K562 (cell line): ENCODE data around the gene ATXN7L1. TPM values are rescaled to one million over a fixed set of nuclear protein-coding genes. Genes with fewer than 3 reads are reported as not detected.

Source experiments
- ATAC-seq: fragments of 200-7000 bp; cut with Tn5 transposase; 3 replicates; pipeline ENCODE4 v1.9.1; 2020; ENCODE audit warnings: moderate library complexity
- BruUV-seq: library from RNA; stranded (reverse); fragments of 400-500 nt; replicated peaks from 2 replicates; lab custom pipeline; 2021; lab: Mats Ljungman, UMichigan
- CTCF ChIA-PET: fragments of 300-600 bp; formaldehyde crosslinking; extraction: SDS; loops from one replicate; lab custom pipeline; 2021; ENCODE audit warnings: low intra/inter-chr PET ratio; lab: Yijun Ruan, JAX
- POLR2A ChIA-PET: fragments of 300-600, 350-650 bp; sonication (Branson Sonifier 250); formaldehyde crosslinking; extraction: SDS; loops from one replicate; lab custom pipeline; 2021; ENCODE audit warnings: antibody characterized with exemption, inconsistent platforms; lab: Yijun Ruan, JAX
- DNase-seq, 4 experiments: peaks; one replicate each; pipeline versions ENCODE4 v3.0.0 to v3.0.0-alpha.2; 2011 to 2018; ENCODE audit warnings: low spot score in 3 of 4, mixed read lengths in 3 of 4; ENCODE audit errors: extremely low read depth in 1 of 4
- FAIRE-seq: peaks from 2 replicates; lab custom pipeline; 2011; peaks lifted over from hg19 to GRCh38; lab: Jason Lieb, UNC
- H2AFZ ChIP-seq: 2 replicates; pipeline ENCODE4 v1.6.0; 2011; ENCODE audit warnings: low read depth, low read length, control low read depth, inconsistent platforms
- H3K27ac ChIP-seq: fragments of 200-600 bp; 3 replicates; pipeline ENCODE4 v1.8.0; 2011; ENCODE audit warnings: low read depth, mild to moderate bottlenecking, control low read depth, inconsistent platforms, low read length, moderate library complexity, mixed read lengths; ENCODE audit errors: extremely low read depth
- H3K27me3 ChIP-seq, 2 experiments: fragments of 300-600 bp in 1 of 2; 2 replicates in 1 of 2; 3 replicates in 1 of 2; pipeline versions ENCODE4 v1.6.0 to v1.8.0; 2011; ENCODE audit warnings: inconsistent platforms in 2 of 2, low read length in 2 of 2, mild to moderate bottlenecking in 1 of 2, mixed read lengths in 1 of 2, moderate library complexity in 1 of 2; ENCODE audit not compliant: control insufficient read depth in 2 of 2, insufficient read depth in 2 of 2
- H3K36me3 ChIP-seq: fragments of 300-600 bp; 3 replicates; pipeline ENCODE4 v1.8.0; 2011; ENCODE audit warnings: mild to moderate bottlenecking, low read length, inconsistent platforms; ENCODE audit not compliant: control insufficient read depth, insufficient read depth
- H3K4me1 ChIP-seq, 2 experiments: fragments of 200-600 bp in 1 of 2; replicated peaks in 1 of 2; 2 replicates in 1 of 2; 3 replicates in 1 of 2; pipeline versions ENCODE4 v1.5.1 to v1.8.0; 2011; ENCODE audit warnings: inconsistent platforms in 2 of 2, low read length in 2 of 2, mild to moderate bottlenecking in 1 of 2, mixed read lengths in 1 of 2, moderate library complexity in 1 of 2; ENCODE audit not compliant: control insufficient read depth in 2 of 2, insufficient read depth in 2 of 2
- H3K4me2 ChIP-seq: 2 replicates; pipeline ENCODE4 v1.6.1; 2011; ENCODE audit warnings: low read length, control low read depth, inconsistent platforms, mixed read lengths; ENCODE audit not compliant: insufficient read depth
- H3K4me3 ChIP-seq: fragments of 200-600 bp; sonication (generic), shearing (Covaris generic); 2 replicates; pipeline ENCODE4 v1.5.1; 2016; ENCODE audit warnings: control low read depth, inconsistent platforms
- H3K79me2 ChIP-seq: fragments of 200-600 bp; 3 replicates; pipeline ENCODE4 v1.8.0; 2011; ENCODE audit warnings: low read length, inconsistent platforms; ENCODE audit not compliant: control insufficient read depth, insufficient read depth
- H3K9ac ChIP-seq, 2 experiments: 2 replicates each; pipeline versions ENCODE4 v1.6.0 to v1.6.1; 2011; ENCODE audit warnings: low read depth in 2 of 2, low read length in 2 of 2, control low read depth in 1 of 2, inconsistent platforms in 1 of 2, mild to moderate bottlenecking in 1 of 2, mixed read lengths in 1 of 2; ENCODE audit not compliant: insufficient read depth in 1 of 2
- H3K9me1 ChIP-seq: one replicate; pipeline ENCODE4 v1.6.0; 2011; ENCODE audit warnings: inconsistent platforms, mild to moderate bottlenecking, low read length, moderate library complexity; ENCODE audit not compliant: control insufficient read depth, insufficient read depth
- H3K9me3 ChIP-seq: replicated peaks from 2 replicates; pipeline ENCODE4 v1.5.1; 2011; ENCODE audit warnings: low read depth, low read length, inconsistent platforms; ENCODE audit not compliant: control insufficient read depth, insufficient read depth
- H4K20me1 ChIP-seq: replicated peaks from 2 replicates; pipeline ENCODE4 v1.6.1; 2011; ENCODE audit warnings: low read length, inconsistent platforms, mixed read lengths; ENCODE audit not compliant: control insufficient read depth, insufficient read depth
- CBFA2T3 ChIP-seq: fragments of 450-650 bp; IDR thresholded peaks from 2 replicates; pipeline ENCODE4 v1.6.1; 2017
- CREBBP ChIP-seq: IDR thresholded peaks from one replicate; pipeline ENCODE4 v1.6.1; 2012; ENCODE audit warnings: low read depth, mild to moderate bottlenecking, control low read depth, inconsistent platforms, low read length
- SMARCC2 ChIP-seq: fragments of 450-650 bp; IDR thresholded peaks from 2 replicates; pipeline ENCODE4 v1.6.1; 2017; ENCODE audit warnings: antibody characterized with exemption, moderate library complexity, mild to moderate bottlenecking, low read depth
- TAF1 ChIP-seq: IDR thresholded peaks from 2 replicates; pipeline ENCODE4 v1.6.1; 2011; ENCODE audit warnings: mild to moderate bottlenecking, low read length, moderate library complexity; ENCODE audit not compliant: insufficient read depth, control insufficient read depth, severe bottlenecking; ENCODE audit errors: extremely low read depth
- THRAP3 ChIP-seq: fragments of 450-650 bp; IDR thresholded peaks from 2 replicates; pipeline ENCODE4 v1.6.1; 2016; ENCODE audit warnings: mild to moderate bottlenecking, inconsistent platforms, borderline replicate concordance
- WGBS: fragments of 100-300 bp; shearing (Covaris generic); methylation state at CpG from one replicate; pipeline ENCODE4 v1.1.6; 2016; ENCODE audit warnings: low coverage, mixed read lengths; ENCODE audit not compliant: insufficient coverage; ENCODE audit errors: missing lambda C conversion rate; 5-methylcytosine and 5-hydroxymethylcytosine counted together
- in situ Hi-C: fragments of 300-500 bp; cut with MboI; formaldehyde crosslinking; loops from 4 replicates; pipeline ENCODE4 v1.15.0; 2018; ENCODE audit warnings: inconsistent platforms, mixed read lengths
- intact Hi-C: fragments of 100-400 bp; cut with micrococcal nuclease; formaldehyde crosslinking; loops from 2 replicates; pipeline ENCODE4 v1.14.2; 2022
- polyA plus RNA-seq, 8 experiments: library from polyadenylated mRNA; depleted of rRNA in 4 of 8; stranded (reverse) in 5 of 8; unstranded in 3 of 8; fragments of >200 nt; fragmentation: Nextera tagmentation in 2 of 8; fragmentation: Illumina TruSeq in 1 of 8; extraction: Ambion mirVana in 2 of 8; extraction: Trizol in 1 of 8; gene quantifications; 2 replicates each; pipeline versions ENCODE4 v1.2.1 to v1.2.3, GENCODE V29; 2011 to 2014; ENCODE audit warnings: inconsistent platforms in 1 of 8, missing spikeins in 1 of 8
- total RNA-seq, 7 experiments: library from RNA; depleted of rRNA in 6 of 7; stranded (reverse); fragments of >200 nt in 6 of 7; fragmentation: Illumina TruSeq in 2 of 7; extraction: Trizol in 2 of 7; gene quantifications; 2 replicates each; pipeline versions ENCODE4 v1.2.1 to v1.2.3, GENCODE V29; 2011 to 2021; ENCODE audit warnings: low replicate concordance in 1 of 7
- TF ChIP-seq, protein P1 (sequence below): sonication (generic); formaldehyde crosslinking; IDR thresholded peaks from 2 replicates; pipeline ENCODE4 v1.8.0; 2022; ENCODE audit warnings: mild to moderate bottlenecking, missing genetic modification reagents, borderline replicate concordance
- TF ChIP-seq, protein P2 (sequence below), 2 experiments: fragments of 450-650 bp in 1 of 2; sonication (generic) in 1 of 2; formaldehyde crosslinking; conservative IDR thresholded peaks; 2 replicates each; pipeline versions ENCODE4 v1.4.0 to v1.8.1; 2020 to 2022; ENCODE audit warnings: mild to moderate bottlenecking in 1 of 2, missing genetic modification reagents in 1 of 2
- TF ChIP-seq, protein P3 (sequence below): fragments of 250-450 bp; sonication (Bioruptor Pico); IDR thresholded peaks from 2 replicates; pipeline ENCODE4 v1.8.0; 2021; ENCODE audit warnings: moderate library complexity, mild to moderate bottlenecking, inconsistent platforms
- TF ChIP-seq, protein P4 (sequence below): IDR thresholded peaks from 2 replicates; pipeline ENCODE4 v1.6.1; 2014; ENCODE audit warnings: antibody characterized with exemption

The ATXN7L1 gene
- total and polyA plus RNA-seq, 9 of the 15 experiments (the other 6 are each of a cell fraction or from before 2014, with no cell fraction given) = 6.6 to 13.7 (median 10.7) TPM

- FAIRE-seq = no peak
Observed at GRCh38 chr7:105791926-105792325, 84.5 kb downstream of the ATXN7L1 start.

DNA sequence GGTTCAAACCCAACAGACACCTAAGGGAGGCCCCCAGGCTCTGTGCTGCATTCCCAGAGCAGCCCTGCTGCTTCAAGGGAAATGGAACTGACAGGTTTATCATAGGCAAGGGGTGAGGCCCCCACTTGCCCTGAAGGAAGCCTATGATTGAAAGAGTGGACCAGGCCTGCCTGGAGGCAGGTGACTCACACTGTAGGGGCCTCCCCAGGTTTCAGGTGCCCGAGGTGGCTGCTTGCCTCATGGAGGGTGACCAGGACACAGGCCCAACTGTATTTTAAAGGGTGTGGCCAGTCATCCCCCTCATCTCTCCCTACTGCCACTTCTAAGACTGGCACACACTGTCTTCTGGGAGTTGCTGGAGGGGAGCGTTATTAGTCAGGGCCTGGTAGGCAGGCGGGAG is 85.4 kb downstream of the ATXN7L1 start:
- H3K36me3 ChIP-seq = no peaks in the 10 kb centered on the region
- H3K79me2 ChIP-seq = no peaks in the 10 kb centered on the region
- ChIA-PET POLR2A (interaction anchor here (0.9 kb wide), 1 partner anchor 102 kb away, joined by 3 read pairs; no protein-coding TSS in a partner anchor), CTCF (no interaction called here)
- no peak overlapping the region for H3K4me3 ChIP-seq
- intact Hi-C loops (no loop called here), in situ Hi-C loops (no loop called here)
- peaks cover 0 to 22% of the 10 kb centered on the region in 2 experiments; a peak in 2 of 5 replicates for H3K27me3 ChIP-seq
- H3K9ac ChIP-seq = 0 out of 4 replicates have a peak overlapping the region, but pooled peaks of 1 of the 2 experiments have one; percentile 6
- DNase-seq = no peak
- no peak overlapping the region for H3K4me2 ChIP-seq
- no peak for FAIRE-seq
- peaks cover 17% of the 10 kb centered on the region for H4K20me1 ChIP-seq
- no peak overlapping the region for H2AFZ ChIP-seq
- peaks cover 4 to 6% of the 10 kb centered on the region in 2 experiments; a peak in 3 of 5 replicates for H3K4me1 ChIP-seq
- BruUV-seq = no TSS peak
- WGBS = 29% methylated on average over 3 of the region's 3 CpGs
- no peaks in the 10 kb centered on the region for H3K9me3 ChIP-seq
- ATAC-seq = no peak
- H3K9me1 ChIP-seq = no peaks in the 10 kb centered on the region
- H3K27ac ChIP-seq = no peak overlapping the region
- TF ChIP-seq, protein P1, sequence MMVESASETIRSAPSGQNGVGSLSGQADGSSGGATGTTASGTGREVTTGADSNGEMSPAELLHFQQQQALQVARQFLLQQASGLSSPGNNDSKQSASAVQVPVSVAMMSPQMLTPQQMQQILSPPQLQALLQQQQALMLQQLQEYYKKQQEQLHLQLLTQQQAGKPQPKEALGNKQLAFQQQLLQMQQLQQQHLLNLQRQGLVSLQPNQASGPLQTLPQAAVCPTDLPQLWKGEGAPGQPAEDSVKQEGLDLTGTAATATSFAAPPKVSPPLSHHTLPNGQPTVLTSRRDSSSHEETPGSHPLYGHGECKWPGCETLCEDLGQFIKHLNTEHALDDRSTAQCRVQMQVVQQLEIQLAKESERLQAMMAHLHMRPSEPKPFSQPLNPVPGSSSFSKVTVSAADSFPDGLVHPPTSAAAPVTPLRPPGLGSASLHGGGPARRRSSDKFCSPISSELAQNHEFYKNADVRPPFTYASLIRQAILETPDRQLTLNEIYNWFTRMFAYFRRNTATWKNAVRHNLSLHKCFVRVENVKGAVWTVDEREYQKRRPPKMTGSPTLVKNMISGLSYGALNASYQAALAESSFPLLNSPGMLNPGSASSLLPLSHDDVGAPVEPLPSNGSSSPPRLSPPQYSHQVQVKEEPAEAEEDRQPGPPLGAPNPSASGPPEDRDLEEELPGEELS (CRISPR knock-in tag) = no peak
- no peak for TF ChIP-seq TAF1
- TF ChIP-seq CREBBP = no peak
- TF ChIP-seq, protein P2, sequence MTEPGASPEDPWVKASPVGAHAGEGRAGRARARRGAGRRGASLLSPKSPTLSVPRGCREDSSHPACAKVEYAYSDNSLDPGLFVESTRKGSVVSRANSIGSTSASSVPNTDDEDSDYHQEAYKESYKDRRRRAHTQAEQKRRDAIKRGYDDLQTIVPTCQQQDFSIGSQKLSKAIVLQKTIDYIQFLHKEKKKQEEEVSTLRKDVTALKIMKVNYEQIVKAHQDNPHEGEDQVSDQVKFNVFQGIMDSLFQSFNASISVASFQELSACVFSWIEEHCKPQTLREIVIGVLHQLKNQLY (CRISPR knock-in tag; conservative IDR thresholded peaks at IDR 0.05) = no peak
- TF ChIP-seq SMARCC2 = no peak
- TF ChIP-seq, protein P3, sequence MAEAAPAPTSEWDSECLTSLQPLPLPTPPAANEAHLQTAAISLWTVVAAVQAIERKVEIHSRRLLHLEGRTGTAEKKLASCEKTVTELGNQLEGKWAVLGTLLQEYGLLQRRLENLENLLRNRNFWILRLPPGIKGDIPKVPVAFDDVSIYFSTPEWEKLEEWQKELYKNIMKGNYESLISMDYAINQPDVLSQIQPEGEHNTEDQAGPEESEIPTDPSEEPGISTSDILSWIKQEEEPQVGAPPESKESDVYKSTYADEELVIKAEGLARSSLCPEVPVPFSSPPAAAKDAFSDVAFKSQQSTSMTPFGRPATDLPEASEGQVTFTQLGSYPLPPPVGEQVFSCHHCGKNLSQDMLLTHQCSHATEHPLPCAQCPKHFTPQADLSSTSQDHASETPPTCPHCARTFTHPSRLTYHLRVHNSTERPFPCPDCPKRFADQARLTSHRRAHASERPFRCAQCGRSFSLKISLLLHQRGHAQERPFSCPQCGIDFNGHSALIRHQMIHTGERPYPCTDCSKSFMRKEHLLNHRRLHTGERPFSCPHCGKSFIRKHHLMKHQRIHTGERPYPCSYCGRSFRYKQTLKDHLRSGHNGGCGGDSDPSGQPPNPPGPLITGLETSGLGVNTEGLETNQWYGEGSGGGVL (CRISPR knock-in tag) = no peak
- TF ChIP-seq, protein P4, sequence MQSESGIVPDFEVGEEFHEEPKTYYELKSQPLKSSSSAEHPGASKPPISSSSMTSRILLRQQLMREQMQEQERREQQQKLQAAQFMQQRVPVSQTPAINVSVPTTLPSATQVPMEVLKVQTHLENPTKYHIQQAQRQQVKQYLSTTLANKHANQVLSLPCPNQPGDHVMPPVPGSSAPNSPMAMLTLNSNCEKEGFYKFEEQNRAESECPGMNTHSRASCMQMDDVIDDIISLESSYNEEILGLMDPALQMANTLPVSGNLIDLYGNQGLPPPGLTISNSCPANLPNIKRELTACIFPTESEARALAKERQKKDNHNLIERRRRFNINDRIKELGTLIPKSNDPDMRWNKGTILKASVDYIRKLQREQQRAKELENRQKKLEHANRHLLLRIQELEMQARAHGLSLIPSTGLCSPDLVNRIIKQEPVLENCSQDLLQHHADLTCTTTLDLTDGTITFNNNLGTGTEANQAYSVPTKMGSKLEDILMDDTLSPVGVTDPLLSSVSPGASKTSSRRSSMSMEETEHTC = no peak

More at GRCh38 chr7:105791926-105792325, 84.5 kb downstream of the ATXN7L1 start:
- BruUV-seq = no TSS peak
- intact Hi-C loops (no loop called here), in situ Hi-C loops (no loop called here)
- Histone ChIP-seq H3K27me3 (peaks cover 0 to 22% of the 10 kb centered on the region in 2 experiments; a peak in 2 of 5 replicates), H3K27ac (no peak overlapping the region), H3K9ac (no peak overlapping the region), H3K4me3 (no peak overlapping the region), H3K79me2 (no peaks in the 10 kb centered on the region), H3K9me3 (no peaks in the 10 kb centered on the region), H3K4me1 (peaks cover 4 to 6% of the 10 kb centered on the region in 2 experiments; a peak in 3 of 5 replicates), H2AFZ (no peak overlapping the region), H3K9me1 (no peaks in the 10 kb centered on the region), H4K20me1 (peaks cover 14% of the 10 kb centered on the region), H3K4me2 (no peak overlapping the region), H3K36me3 (no peaks in the 10 kb centered on the region)
- ATAC-seq = no peak
- DNase-seq = no peak
- ChIA-PET CTCF (no interaction called here), POLR2A (interaction anchor here (0.7 to 0.9 kb wide), 2 partner anchors 103 to 169 kb away, joined by 3 read pairs; no protein-coding TSS in a partner anchor)
- TF ChIP-seq THRAP3 (no peak), CBFA2T3 (peak; percentile 19; the same call in 1 of the 2 replicates)
- 37% methylated on average over 8 of the region's 8 CpGs for WGBS
